ENCODE results near the gene CHMP3.

The CHMP3 gene

DNA sequence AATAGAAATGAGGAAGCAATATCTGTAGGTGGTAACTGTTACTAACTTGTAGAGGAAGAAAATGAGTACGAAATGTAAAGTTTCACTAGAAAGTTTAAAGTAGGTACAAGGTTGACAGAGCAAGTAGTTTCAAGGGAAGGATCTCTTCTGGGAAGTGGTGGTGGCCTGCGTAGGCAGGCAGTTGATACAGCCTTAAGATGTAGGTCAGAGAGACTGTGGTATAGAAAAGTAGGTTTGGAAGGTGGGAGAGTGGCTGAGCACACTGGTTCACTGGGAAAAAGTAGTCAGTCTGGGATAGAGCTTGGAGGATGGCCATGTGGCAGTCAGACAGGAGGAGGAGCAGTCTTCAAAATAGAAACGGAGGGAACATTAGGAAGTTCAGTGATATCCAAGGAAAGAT, 98.6 kb downstream of the CHMP3 start:
- DNase-seq, result no peak

DNA sequence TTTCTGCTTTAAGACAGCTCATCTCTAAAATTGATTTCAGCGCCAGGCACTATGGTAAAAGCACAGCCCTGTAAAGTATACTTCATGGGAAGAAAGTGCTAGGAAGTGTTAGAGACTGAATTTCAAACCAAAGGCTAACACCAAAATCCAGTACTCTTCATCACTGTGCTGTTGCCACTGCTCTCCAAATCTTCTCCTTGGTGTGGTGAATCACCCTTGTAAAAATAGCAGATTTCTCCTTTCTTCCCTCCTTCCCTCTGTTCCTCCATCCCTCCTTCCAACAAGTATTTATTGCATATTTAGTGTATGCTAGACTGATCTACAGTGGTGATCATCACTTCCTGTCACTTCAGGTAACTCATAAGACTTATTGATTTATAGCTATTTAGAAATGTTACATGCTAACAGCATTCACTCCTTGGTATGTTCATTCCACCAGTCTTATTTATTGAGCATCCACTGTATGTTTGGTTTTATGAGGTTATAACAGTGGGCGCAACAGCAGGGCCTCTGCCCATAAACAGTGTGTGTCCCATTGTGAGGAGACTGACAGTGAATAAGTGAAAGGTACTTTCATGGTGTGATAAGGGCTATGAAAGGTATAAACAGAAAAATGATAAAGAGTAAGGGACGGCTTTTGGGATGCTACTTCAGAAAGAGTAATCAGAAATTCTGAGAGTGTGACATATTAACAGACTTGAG, 102.0 kb downstream of the CHMP3 start:
- no peak for DNase-seq

DNA sequence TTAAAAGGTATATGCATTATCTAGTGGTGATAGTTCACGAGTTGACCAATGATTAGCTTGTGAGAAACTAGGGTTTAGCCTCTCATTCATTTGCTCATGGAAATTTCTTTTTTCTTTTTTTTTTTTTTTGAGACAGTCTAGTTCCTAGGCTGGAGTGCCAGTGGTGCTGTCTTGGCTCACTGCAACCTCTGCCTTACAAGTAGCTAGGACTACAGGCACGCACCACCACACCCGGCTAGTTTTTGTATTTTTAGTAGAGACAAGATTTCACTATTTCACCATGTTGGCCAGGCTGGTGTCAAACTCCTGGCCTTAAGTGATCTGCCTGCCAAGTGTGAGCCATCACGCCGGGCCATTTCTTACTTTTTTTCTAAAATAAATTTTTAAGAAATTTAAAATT, 108.1 kb downstream of the CHMP3 start:
- no peak for DNase-seq

DNA sequence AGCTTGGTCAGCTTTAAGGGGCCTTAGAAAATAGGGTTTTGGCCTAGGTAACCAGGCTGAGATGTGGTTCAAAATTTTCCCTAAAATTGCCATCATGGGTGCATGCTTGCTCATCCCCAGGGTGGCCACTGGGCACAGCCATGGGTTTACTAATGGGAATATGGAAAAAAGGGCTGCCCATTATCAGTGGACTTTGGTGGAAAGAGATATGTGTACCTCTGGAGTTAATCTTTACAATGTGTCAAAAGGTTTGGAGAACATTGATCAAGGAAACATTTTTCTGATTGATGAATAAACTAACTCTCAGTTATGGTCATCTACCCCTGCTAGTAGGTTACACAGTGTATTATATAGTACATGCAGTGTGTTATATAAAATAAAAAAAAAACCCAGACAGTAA, 109.0 kb downstream of the CHMP3 start:
- no peak for DNase-seq

DNA sequence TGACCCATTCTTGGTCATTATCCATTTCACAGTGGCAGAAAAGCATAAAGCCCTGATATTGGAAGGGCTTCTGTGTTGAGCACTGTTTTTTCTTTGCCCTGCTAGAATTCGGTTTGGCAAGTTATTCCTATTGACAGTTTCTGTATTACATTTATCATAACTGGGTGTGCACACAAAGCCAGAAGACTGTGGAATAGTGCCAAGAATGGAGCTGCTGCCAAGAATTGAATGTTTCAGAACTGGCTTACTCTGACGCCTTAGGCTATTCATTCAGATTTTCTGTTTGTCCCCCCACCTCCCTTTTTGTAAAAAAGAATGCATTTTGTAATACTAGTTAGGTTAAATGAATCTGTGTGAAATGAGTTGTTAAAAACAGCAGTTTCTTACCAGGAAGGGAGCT, 109.4 kb downstream of the CHMP3 start:
- DNase-seq, result peak; percentile 62

Data from fibroblast of skin of back (primary cell).